Lower leg skin (tissue), 3 donors: ENCODE data around the gene CTBP1.

Source experiments
- CTCF ChIP-seq, 3 donors: fragments of 450-650 bp; IDR thresholded peaks; one replicate each; pipeline ENCODE4 v1.5.1; 2016; ENCODE audit warnings: antibody characterized with exemption in 3 of 3, mild to moderate bottlenecking in 3 of 3, moderate library complexity in 2 of 3
- POLR2A ChIP-seq, 2 donors: fragments of 450-650 bp; IDR thresholded peaks; one replicate each; pipeline ENCODE4 v1.6.1; 2016 to 2017; ENCODE audit warnings: antibody characterized with exemption in 2 of 2, mild to moderate bottlenecking in 1 of 2, moderate library complexity in 1 of 2

DNA sequence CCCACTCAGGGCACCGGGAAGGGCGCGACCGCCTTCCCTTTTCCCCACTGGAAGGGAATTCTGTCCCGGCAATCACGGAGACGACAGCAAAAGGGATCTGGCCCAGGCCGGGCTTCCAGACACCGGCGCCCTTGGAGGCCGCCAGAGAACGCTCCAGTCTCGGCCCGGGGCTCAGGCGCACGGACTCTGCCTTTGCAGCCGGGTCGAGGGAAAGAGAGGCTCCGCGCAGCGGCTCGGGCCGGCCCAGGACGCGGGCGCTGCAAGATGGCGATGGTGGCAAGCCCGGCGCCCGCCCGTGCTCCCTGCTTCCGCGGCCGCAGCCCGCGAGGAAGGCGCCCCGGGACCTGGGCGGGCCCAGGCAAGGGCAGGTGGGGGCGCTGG is 1.1 kb downstream of the CTBP1 start:
- TF ChIP-seq POLR2A (IDR thresholded peaks at IDR 0.05) (no peak), CTCF (IDR thresholded peaks at IDR 0.05) (no peak)
